Measurements from ENCODE around the gene GCNA.

DNA sequence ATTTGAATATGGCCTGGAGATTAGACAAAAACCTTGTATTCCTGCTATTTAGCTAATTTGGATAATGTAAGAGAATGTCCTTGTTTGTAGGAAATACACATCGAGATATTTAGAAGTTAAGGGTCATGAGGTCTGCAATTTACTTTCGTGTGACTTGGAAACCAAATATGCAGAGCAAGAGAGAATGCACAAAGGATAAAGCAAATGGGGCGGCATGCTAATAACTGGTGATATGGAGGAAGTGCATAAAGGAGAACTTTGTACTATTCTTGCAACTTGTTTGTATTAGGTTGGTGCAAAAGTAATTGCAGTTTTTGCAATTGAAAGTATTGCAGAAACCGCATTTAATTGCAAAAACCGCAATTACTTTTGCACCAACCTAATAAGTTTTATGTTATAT, 47.2 kb downstream of the GCNA start:
- TF ChIP-seq POLR2A (IDR thresholded peaks at IDR 0.05; ENCODE audit: extremely low read depth, insufficient read length) = no peak
- TF ChIP-seq, protein P1, sequence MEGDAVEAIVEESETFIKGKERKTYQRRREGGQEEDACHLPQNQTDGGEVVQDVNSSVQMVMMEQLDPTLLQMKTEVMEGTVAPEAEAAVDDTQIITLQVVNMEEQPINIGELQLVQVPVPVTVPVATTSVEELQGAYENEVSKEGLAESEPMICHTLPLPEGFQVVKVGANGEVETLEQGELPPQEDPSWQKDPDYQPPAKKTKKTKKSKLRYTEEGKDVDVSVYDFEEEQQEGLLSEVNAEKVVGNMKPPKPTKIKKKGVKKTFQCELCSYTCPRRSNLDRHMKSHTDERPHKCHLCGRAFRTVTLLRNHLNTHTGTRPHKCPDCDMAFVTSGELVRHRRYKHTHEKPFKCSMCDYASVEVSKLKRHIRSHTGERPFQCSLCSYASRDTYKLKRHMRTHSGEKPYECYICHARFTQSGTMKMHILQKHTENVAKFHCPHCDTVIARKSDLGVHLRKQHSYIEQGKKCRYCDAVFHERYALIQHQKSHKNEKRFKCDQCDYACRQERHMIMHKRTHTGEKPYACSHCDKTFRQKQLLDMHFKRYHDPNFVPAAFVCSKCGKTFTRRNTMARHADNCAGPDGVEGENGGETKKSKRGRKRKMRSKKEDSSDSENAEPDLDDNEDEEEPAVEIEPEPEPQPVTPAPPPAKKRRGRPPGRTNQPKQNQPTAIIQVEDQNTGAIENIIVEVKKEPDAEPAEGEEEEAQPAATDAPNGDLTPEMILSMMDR (IDR thresholded peaks at IDR 0.05; ENCODE audit: low read depth, low read length) = no peak
